Fibroblast of the aortic adventitia (primary cell): ENCODE measurements around the gene C15orf40. TPM values are rescaled to one million over a fixed set of nuclear protein-coding genes. Genes with fewer than 3 reads are reported as not detected.

ENCODE experiments used
- DNase-seq: peaks from one replicate; pipeline ENCODE4 v3.0.0-alpha.2; 2010; ENCODE audit warnings: low read depth
- H3K4me3 ChIP-seq: 2 replicates; pipeline ENCODE4 v1.5.1; 2011; ENCODE audit warnings: low read depth, mild to moderate bottlenecking, control low read depth, low read length, moderate library complexity
- total RNA-seq: library from RNA; depleted of rRNA; stranded (reverse); fragments of >200 nt; gene quantifications from 2 replicates; pipeline ENCODE4 v1.2.3, GENCODE V29; 2012; ENCODE audit warnings: low replicate concordance
- TF ChIP-seq, protein P1 (sequence below): IDR thresholded peaks from 2 replicates; pipeline ENCODE4 v1.5.1; 2011; ENCODE audit warnings: mild to moderate bottlenecking, low read length, control low read depth, inconsistent platforms; ENCODE audit not compliant: insufficient read depth

C15orf40 gene
- total RNA-seq, 1 donor, result 15.8 TPM

DNA sequence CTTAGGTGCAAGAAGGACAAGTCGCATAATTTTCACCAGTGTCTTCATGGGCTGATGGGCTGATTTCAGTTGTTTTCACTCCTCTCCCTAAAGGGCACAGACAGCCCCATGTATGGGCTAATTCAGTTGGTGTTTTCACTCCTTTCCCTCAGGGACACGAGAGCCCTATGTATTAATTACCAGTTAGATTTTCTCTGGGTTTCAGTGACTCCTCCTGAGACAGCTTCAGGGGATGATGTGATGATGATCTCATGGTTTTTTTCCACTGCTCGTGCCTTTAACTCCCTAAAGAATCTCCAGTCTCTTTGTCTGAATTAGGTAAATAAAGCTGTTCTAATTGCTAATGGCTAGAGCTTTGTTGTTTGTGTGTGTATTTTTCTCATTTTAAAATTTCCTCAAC, 15.5 kb downstream of the C15orf40 start:
- H3K4me3 ChIP-seq, result no peak overlapping the region
- TF ChIP-seq, protein P1, sequence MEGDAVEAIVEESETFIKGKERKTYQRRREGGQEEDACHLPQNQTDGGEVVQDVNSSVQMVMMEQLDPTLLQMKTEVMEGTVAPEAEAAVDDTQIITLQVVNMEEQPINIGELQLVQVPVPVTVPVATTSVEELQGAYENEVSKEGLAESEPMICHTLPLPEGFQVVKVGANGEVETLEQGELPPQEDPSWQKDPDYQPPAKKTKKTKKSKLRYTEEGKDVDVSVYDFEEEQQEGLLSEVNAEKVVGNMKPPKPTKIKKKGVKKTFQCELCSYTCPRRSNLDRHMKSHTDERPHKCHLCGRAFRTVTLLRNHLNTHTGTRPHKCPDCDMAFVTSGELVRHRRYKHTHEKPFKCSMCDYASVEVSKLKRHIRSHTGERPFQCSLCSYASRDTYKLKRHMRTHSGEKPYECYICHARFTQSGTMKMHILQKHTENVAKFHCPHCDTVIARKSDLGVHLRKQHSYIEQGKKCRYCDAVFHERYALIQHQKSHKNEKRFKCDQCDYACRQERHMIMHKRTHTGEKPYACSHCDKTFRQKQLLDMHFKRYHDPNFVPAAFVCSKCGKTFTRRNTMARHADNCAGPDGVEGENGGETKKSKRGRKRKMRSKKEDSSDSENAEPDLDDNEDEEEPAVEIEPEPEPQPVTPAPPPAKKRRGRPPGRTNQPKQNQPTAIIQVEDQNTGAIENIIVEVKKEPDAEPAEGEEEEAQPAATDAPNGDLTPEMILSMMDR, result no peak
- no peak for DNase-seq

DNA sequence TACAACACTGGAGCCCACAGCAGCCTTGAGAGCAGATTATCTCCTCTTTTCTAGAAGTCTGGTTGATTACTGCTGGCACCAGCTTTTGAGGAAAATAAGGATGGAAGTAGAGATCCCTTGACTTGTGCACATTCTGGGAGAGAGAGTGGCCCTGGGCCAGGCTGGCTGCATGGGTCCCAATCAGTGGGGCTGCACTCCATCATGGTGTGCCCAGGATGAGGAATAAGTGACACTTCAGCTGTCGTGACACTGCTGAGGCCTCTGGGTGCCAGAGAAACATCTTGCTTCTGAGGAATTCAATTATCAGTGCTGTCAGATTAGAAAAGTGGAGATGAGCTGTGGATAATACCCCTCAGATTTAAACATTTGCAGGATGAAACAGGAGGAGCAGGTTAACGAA, 16.4 kb downstream of the C15orf40 start:
- no peak for DNase-seq
- TF ChIP-seq, protein P1, result no peak
- H3K4me3 ChIP-seq, result no peak overlapping the region

DNA sequence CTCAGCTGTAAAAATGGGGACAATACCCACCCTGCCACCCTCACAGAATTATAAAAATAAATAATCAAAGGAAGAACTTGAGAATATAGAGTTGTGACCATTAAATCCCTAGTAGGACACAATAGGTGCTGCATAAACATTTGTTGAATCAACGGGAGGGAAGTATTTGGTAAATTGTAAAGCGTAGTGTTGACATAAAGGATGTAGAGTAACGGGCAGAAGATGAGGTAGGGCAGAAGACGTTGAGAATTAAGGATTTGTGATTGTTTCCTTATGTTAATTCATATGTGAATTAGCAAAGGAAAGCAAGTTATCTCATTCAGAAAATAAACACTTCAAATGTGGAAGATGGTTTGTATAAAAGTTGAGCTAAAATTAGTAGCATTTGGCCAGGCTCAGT, 18.3 kb downstream of the C15orf40 start:
- no peak for DNase-seq
- TF ChIP-seq, protein P1, result no peak
- H3K4me3 ChIP-seq, result no peak overlapping the region

DNA sequence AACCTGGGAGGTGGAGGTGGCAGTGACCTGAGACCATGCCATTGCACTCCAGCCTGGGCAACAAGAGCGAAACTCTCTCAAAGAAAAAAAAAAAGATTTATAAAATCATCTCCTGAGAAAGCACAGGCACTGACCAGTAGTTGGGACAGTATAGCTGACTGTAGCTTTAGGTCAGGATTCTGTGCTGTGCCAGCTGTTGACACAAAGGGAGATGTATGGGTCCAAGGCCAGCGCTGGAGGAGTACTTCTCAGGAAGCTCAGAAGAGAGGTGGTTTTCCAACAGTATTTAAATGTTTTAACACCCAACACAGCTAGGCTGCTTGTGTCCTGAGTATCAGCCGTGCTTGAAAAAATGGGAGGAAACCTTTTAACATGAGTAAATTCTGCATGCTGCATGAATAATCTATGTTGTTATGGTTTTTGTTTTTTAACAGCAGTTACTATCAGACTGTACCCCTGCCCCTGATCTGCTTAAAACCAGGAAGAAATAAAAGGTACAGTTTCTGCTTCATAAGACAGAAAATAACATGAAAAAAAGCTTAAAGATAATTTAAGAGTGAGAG, 18.9 kb downstream of the C15orf40 start:
- no peak for DNase-seq
- TF ChIP-seq, protein P1, result no peak
- H3K4me3 ChIP-seq, result no peak overlapping the region

DNA sequence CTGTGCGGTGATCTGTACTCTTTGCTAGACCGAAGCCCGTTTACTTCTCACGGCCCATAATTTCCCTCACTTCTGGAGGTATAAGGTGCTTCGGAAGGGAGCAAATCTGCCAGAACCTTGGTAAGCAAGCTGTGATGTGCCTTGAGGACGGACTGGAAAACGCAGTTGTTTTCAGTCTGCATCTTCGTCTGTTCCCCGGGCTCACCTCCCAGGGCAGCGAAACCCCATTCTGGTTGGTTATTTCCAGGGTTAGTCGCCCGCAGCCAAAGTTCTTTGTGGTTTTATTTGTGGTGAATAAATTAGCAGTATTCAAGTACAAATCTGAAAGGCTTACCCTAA, 25.0 kb downstream of the C15orf40 start:
- peak; percentile 36 for DNase-seq
- peak overlapping the region; percentile 77 for H3K4me3 ChIP-seq
- TF ChIP-seq, protein P1, result no peak

DNA sequence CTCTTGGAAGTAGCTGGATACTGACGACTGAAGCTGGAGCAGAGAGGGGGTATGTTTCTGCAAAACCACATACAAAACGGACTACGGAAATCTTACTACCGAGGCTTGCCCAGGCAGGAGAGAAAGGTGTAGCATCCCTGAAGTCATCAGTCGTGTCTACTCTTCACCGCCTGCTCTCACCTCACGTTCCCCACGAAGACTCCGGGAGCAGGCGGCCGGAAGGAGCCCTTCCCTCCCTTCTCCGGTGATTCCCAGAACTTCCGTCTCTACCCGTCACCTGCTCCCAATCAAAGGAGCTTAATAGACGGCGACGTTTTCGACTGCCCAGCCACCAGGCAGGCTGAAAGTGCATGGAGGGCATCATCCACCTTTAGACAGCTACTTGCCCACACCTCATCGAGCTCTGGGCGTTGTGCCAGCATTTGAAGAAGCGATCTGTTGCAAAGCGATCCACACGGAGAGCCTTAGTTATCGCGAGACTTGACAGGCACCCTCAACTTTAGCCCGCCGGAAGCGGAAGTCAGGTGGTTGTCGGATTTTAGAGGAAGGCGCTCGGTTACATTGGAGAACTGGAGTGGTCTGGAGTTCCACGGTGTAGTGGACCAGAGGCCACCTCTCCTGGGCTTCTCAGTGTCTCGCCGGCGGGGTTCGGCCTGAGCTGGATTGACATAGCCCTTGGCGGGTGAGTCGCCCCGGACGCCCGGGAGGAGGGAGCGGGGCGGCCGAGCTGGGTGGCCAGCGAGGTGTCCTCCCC, 25.6 kb downstream of the C15orf40 start, which contains the start of gene RAMAC:
TSS of gene RAMAC (plus strand) at position 523 of the 754 bp plus-strand sequence. CDS start 2,809 bp downstream, outside the sequence.
- peak; percentile 97 for DNase-seq

More for the DNA sequence above, 25.6 kb downstream of the C15orf40 start, which contains the start of gene RAMAC:
- TF ChIP-seq, protein P1, result no peak
- H3K4me3 ChIP-seq, result peak within 1 kb of the TSS; percentile 77
